SU-DHL-6 (cell line): ENCODE measurements around the gene AP1S1.

Experiments
- EZH2phosphoT487 ChIP-seq: fragments of 200-600 bp; sonication (generic), shearing (Covaris generic); conservative IDR thresholded peaks from 2 replicates; pipeline ENCODE4 v1.6.1; 2018; ENCODE audit warnings: mild to moderate bottlenecking, antibody characterized with exemption, low read length, moderate library complexity, mixed read lengths
- TF ChIP-seq, protein P1 (sequence below): fragments of 200-600 bp; sonication (generic); IDR thresholded peaks from one replicate; pipeline ENCODE4 v1.5.1; 2017; ENCODE audit warnings: antibody characterized with exemption, mild to moderate bottlenecking, low read length, moderate library complexity; ENCODE audit not compliant: insufficient read depth, poor library complexity, severe bottlenecking

DNA sequence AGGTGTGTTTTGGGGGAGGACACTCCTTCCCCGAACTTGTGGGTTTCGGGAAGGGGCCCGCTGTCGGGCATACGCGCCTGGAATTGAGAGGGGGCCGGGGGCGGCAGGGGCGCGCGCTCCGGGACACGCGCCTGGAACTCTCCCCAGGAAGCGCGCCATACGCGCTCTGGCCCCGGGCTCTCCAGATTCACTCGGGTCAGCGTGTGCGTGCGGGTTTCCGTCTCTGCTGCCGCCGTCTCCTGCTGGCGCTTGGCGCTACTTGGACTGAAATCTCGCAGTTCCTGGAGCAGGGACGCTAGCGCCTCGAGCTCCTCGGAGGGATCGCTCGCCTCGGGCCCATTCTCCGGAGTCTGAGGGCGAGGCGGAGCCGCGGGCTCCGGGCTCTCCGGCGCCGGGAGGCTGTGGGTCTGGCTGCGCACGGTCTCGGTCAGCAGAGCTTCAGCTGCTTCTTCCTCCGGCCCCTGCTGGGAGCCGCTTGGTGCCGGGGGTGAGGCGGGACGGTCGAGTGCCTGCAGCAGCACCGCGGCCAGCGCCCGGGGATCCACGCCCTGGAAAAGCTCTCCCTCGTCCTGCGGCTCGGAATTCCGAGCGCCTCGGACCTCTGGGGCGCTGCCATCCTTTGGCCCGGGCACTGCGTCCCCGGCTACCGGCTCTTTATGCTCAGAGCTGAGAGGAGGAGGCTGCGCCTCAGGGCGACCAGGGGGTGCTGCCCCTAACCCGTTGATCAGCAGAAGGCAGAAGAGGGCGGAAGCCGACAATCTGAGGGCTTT, 10.0 kb downstream of the AP1S1 start:
- TF ChIP-seq, protein P1, sequence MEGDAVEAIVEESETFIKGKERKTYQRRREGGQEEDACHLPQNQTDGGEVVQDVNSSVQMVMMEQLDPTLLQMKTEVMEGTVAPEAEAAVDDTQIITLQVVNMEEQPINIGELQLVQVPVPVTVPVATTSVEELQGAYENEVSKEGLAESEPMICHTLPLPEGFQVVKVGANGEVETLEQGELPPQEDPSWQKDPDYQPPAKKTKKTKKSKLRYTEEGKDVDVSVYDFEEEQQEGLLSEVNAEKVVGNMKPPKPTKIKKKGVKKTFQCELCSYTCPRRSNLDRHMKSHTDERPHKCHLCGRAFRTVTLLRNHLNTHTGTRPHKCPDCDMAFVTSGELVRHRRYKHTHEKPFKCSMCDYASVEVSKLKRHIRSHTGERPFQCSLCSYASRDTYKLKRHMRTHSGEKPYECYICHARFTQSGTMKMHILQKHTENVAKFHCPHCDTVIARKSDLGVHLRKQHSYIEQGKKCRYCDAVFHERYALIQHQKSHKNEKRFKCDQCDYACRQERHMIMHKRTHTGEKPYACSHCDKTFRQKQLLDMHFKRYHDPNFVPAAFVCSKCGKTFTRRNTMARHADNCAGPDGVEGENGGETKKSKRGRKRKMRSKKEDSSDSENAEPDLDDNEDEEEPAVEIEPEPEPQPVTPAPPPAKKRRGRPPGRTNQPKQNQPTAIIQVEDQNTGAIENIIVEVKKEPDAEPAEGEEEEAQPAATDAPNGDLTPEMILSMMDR: no peak
- no peak for TF ChIP-seq EZH2phosphoT487
